ENCODE measurements around the gene LCLAT1.
A peak's percentile ranks its signal among the peaks of the same experiment; 100 is the strongest.

LCLAT1 gene

DNA sequence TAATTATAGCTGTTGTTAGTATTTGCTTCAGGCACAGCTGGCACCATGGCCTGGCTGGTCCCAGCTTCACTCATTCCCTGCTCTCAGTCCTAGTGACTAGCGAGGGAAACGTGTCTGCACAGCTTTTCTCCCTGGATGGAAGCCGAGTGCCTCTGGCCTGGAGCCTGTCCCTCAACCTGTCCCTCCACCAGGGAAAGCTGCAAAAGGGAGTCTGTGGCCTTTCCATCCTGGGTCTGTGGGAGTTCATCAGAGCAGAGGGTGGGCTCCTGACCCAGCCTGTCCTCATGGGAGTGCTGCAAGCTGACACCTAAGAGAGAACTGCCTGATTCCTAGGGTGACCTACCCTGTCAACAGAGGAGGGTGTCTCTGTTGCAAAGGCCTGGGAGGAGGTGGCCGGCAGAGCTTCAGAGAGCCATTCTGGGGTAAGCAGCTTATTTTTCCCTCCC is 241.9 kb downstream of the LCLAT1 start:
- TF ChIP-seq, protein P1, sequence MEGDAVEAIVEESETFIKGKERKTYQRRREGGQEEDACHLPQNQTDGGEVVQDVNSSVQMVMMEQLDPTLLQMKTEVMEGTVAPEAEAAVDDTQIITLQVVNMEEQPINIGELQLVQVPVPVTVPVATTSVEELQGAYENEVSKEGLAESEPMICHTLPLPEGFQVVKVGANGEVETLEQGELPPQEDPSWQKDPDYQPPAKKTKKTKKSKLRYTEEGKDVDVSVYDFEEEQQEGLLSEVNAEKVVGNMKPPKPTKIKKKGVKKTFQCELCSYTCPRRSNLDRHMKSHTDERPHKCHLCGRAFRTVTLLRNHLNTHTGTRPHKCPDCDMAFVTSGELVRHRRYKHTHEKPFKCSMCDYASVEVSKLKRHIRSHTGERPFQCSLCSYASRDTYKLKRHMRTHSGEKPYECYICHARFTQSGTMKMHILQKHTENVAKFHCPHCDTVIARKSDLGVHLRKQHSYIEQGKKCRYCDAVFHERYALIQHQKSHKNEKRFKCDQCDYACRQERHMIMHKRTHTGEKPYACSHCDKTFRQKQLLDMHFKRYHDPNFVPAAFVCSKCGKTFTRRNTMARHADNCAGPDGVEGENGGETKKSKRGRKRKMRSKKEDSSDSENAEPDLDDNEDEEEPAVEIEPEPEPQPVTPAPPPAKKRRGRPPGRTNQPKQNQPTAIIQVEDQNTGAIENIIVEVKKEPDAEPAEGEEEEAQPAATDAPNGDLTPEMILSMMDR (IDR thresholded peaks at IDR 0.05; ENCODE audit: insufficient read depth, low read length, missing control alignments), result no peak
- no peak overlapping the region for H3K4me3 ChIP-seq (ENCODE audit: low read depth, low read length)
- ChIA-PET POLR2A (no interaction called here), CTCF (interaction anchor here (0.9 to 6.3 kb wide), 7 partner anchors 8 to 519 kb away, joined by 3 to 30 read pairs (median 3); no protein-coding TSS in a partner anchor)
- no peak for DNase-seq (ENCODE audit: low read depth, low spot score)

DNA sequence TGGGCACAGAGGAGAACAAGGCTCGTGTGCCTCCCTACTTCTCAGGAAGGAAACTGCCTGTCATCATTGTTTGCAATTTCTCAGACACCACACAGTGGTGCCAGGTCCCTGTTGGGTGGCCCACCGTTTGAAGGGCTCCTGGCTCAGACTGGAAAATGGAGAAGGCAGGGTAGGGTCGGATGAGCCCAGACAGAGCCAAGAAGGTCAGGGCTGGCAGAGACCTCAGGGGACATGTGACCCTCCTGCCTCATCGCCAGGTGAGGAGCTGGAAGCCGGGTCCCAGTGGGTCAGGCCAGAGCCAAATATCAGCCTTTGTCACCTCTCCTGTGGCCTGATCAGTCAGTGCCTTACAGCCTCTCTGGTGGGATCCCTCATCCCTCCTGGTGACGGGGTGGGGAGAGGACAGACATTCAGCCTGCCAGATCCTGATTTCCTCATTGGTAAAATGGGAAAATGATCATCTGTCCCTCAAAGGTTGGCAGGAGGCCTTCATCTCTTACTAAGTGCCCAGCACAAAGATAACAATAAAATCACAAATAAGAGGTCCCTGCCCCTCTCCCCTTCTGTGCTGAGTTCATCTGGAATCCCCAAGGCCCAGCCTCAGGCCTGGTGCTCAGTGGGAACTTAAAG is 242.6 kb downstream of the LCLAT1 start:
- no peak overlapping the region for H3K4me3 ChIP-seq (ENCODE audit: low read depth, low read length)
- POLR2A ChIA-PET, result no interaction called here
- no peak for DNase-seq (ENCODE audit: low read depth, low spot score)
- TF ChIP-seq, protein P1 (IDR thresholded peaks at IDR 0.05; ENCODE audit: insufficient read depth, low read length, missing control alignments), result no peak
- CTCF ChIA-PET, result interaction anchor here (0.9 to 6.3 kb wide), 3 partner anchors 291 to 519 kb away, joined by 3 to 30 read pairs (median 3); no protein-coding TSS in a partner anchor

DNA sequence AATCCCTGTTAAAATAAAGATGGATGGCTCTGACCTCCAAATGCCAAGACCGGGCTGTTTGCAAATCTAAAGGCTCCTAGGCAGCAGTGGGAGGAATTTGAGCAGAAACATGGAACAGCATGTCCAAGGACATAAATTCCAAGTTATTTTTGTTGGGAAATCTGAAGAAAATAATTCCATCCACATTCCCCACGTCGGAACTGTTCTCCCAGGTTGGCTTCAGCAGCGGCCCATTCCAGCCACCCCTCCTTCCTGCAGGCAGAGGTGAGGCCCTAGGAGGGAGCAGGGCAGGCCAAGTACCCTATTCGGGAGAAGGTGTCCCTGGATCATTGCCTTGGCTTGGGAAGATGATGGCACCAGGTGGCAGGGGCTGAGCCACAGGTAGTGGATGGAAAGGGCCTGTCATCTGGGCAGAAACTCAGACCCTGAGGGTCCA is 243.1 kb downstream of the LCLAT1 start:
- ChIA-PET CTCF (interaction anchor here (6.3 to 8.6 kb wide), 2 partner anchors 19 to 481 kb away, joined by 30 to 153 read pairs; no protein-coding TSS in a partner anchor), POLR2A (no interaction called here)
- DNase-seq (ENCODE audit: low read depth, low spot score), result no peak
- H3K4me3 ChIP-seq (ENCODE audit: low read depth, low read length), result no peak overlapping the region
- TF ChIP-seq, protein P1 (IDR thresholded peaks at IDR 0.05; ENCODE audit: insufficient read depth, low read length, missing control alignments), result no peak

DNA sequence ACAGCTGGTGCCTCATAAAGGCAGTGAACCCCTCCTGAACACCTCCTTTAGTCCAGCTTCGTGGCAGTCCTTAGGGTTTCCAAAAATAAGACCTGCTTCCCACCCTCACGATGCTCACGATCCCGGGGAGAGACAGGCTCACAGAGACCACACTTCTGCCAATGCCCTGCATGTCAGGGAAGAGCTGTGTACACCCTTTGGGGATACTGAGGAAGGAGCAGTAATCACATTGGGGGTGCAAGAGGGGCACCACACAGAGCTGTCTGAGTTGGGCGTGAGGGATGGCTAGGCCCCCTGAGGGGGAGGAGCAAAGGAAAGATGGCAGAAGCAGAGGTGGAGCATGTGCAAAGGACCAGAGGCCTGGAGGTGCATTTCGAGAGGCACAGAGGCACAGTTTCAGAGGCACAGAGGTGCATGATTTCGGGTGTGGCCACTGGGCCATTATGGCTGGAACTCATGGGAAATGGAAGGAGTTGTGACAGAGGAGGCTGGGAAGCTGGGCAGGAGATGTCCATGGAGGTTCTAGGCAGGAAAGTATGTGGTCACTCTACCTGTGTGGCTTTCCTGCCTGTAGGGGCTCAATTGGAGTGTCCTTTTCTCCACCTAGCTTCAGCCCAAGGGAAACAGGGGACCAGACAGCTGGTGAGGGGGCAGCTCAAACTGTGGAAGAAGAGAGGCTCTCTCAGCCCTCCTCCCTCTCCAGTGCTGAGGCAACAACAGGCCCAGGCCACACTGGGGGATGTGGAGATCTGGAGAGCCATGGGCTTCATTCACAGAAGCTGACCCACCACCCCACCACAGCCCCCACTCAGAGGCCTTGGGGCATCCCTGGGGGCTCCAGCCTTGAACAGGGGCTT is 244.3 kb downstream of the LCLAT1 start:
- ChIA-PET CTCF (interaction anchor here (3.9 to 8.6 kb wide), 3 partner anchors 18 to 527 kb away, joined by 21 to 153 read pairs (median 30); no protein-coding TSS in a partner anchor), POLR2A (no interaction called here)
- TF ChIP-seq, protein P1 (IDR thresholded peaks at IDR 0.05; ENCODE audit: insufficient read depth, low read length, missing control alignments), result no peak
- no peak for DNase-seq (ENCODE audit: low read depth, low spot score)
- H3K4me3 ChIP-seq (ENCODE audit: low read depth, low read length), result no peak overlapping the region

DNA sequence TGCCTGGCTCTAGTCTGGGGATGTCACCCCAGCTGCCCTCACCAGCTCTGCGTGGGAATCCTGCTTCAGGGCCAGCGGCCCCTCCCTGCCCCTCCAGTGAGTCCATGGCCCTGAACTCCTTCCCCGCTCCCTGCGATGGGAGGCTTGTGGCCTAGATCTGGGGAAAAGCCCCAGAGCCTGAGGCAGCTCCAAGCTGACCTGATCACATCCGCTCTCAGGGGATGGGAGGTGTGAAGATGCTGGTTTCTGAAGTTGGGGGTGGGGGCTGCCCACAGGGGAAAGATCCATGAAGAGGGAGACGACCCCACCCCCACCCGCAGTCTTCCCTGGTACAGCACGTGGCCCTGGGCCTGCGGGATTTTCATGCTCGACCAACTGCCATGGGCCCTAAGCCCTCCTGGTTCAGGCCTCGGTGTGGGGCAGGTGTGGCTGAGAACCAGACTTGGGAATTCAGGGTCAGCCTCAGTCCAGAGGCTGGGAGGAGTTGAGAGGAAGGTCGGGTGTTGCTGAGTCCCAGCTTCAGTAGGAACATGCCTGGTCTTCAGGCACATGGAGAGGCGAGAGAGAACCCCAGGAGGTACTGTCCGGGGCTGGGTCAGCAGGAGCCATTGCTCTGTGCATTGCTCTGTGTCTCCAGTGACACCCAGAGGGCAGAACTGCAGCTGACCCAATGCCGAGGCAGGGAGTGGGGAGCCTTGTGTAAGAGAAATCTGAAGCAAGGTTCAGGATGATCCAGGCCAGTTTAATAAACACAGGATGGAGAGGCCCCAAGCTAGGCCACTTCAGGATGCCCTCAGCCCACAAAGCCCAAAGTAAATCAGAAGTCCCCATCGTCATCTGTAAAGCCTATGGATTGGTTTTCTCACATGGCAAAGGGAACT is 245.1 kb downstream of the LCLAT1 start:
- DNase-seq (ENCODE audit: low read depth, low spot score), result no peak
- ChIA-PET POLR2A (interaction anchor here (1.2 kb wide), 1 partner anchor 26 kb away, joined by 4 read pairs; no protein-coding TSS in a partner anchor), CTCF (interaction anchor here (1.1 to 8.6 kb wide), 5 partner anchors 10 to 527 kb away, joined by 4 to 153 read pairs (median 21); no protein-coding TSS in a partner anchor)
- TF ChIP-seq, protein P1 (IDR thresholded peaks at IDR 0.05; ENCODE audit: insufficient read depth, low read length, missing control alignments), result peak; percentile 15
- H3K4me3 ChIP-seq (ENCODE audit: low read depth, low read length), result no peak overlapping the region

Data from AG04449 (cell line).